Suppressor macrophage treated with lipopolysaccharide for 1 hour (primary cell): Measurements from ENCODE around the gene B3GNT7.
"Not testable (repeated sequence)": the region's sequence is repeated elsewhere in the genome, so short reads cannot be mapped to it uniquely, and the experiment has no call there.

Experiments used
- DNase-seq, 3 donors: peaks; one replicate each; pipeline ENCODE4 v3.0.0-alpha.2; 2020 to 2022

The B3GNT7 gene

GRCh38 chr2:231386446-231386845 is 9.1 kb upstream of the B3GNT7 start:
- no peak for DNase-seq

DNA sequence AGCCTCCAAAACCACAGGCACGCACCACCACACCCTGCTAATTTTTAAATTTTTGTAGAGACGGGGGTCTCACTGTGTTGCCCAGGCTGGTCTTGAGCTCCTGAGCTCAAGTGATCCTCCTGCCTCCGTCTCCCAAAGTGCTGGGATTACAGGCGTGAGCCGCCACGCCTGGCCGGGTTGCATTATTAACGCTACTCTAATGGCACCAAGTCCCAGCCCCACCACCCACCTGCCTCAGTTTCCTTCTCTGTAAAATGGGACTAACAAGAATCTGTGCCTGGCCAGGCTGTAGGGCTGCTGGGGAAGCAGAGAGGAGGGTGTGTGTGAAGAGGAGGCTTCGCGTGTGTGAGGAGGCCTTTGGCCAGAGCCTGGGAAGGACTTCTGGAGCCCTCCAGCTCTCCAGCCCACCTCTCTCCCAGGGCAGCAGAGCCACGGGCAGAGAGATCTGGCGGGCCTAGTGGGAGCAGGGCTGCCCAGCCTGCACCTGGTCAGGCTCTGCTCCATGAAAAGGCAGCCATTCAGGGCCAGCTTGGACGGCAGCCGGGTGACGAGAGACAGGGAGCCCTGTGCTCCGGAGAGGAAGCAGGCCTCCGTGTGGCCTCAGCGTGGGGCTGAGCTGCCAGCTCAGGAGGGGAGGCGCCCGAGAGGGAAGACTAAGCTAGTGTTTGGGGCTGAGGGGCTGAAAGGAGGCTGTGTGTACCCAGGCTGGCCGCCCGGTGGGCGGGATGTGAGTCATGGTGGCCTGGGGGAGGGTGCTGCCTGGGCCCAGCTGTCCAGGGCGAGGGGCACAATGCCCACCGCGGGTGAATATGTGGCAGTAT is 7.4 kb upstream of the B3GNT7 start:
- DNase-seq = peak; percentile 75 to 78 (median 75)

GRCh38 chr2:231388725-231389346 is 6.7 kb upstream of the B3GNT7 start:
- no peak for DNase-seq

DNA sequence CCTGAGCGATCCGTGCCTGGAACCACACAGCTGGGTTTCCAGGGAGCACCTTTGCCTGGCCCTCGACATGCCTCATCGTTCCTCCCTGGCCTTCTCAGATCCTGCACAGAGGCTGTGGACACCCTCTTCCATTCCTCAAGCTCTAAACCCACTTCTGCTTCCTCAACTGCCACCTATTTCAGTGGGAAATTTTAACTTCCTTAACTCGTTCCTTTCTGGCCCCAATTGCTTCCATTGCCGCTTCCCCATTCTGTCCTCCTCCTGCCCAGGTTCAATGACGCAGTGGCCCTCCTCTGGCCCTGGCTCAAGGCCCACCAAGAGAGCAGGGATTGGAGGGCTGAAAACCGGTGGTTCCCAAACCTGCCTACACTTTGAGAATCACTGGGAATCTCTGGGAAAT is 4.8 kb upstream of the B3GNT7 start:
- DNase-seq = peak; percentile 67 to 73 (median 67)

DNA sequence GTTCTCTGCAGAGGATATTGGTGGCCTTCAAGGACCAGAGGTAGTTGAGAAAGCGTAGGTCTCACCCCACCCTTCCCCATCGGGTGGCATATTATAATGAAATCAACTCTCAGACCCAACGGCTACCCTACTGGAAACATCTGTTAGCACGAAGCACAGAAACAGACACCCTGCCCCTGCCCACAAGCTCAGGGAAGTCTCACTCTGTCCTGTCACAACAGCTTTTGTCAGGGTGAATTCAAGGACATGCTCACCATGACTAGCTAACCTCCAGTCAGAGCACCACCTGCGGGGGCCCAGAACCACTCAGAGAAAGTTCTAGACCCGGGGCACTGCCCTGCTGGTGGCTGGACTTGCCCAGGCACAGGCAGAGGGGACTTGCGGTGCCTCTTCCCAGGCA is 3.5 kb upstream of the B3GNT7 start:
- DNase-seq = peak in 1 of 3 donors; percentile 27

DNA sequence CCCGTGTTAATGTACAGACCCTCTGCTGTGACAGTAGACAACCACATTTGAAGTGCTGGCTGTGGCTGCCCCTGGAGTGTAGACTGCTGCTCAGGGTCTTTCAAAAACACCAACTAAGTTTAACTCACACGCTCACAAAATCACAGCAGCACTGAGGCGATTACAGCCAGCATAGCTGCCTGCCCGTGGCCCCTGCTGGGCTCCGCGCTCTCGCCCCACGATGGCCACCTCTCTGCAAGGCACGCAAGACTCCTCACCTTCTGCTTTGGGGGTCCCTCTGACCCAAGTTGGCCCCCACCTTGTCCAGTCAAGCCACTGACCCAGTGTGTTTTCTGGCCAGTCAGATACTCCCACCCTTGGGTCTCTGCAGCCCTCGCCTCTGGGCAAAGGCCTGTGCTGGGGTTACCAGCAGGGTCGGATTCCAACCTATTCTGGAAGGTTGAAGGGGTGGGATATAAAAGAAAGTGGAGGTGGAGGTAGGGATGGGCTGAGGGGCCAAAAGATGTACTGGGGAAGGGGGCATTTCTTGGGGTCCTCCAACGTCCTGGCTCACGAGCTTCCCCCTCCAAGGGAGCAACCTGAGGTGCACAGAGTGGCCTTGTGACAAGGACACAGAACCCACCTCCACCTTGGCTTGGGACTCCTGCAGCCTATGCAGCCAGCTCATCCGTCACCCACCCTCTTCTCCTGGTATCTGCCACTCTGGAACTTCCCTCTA is 2.9 kb upstream of the B3GNT7 start:
- no peak for DNase-seq

DNA sequence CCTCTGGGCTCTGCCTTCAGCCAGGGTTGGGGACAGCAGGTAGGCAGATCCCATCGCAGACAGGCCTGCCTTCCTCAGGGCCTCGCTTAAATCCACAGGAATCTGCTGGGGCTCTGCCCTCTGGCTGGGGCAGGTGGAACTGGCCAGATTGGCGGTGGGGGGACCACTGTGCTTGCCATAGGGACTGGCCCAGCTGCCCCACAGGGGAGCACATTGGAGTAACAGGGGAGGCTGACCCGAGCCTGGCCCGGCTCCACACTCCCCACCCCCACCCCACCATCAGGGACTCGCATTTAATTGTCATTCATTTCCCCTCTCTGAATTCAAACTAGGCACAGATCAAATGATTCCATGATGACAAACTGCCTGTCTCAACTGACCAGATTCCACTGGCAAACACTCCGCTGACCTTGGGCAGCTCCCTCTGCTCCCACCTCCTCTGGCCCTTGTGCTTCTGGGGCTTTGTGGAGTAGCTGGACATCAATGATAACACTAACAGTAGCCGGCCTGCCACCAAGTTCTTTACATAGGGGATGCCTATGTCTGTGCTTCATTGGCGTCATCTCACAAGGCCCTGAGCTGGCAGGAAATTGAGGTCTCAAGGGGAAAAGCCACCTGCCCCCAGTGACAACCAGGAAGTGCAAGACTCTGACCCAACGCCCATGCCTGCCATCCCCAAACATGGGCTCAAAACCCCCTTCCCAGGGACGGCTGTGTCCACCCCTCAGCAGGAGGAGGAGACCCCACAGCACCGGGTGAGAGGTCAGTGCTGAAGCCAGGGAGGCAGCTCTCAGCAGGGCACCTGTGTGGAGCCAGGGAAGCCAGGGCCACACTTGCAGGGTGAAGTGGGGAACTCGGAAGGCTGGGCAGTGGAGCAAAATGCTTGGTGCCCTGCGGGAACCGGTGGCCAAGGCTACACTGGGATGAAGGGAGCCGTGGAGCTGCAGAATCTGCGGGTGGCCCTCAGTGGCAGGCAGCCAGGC is 2.1 kb upstream of the B3GNT7 start:
- peak; percentile 50 to 58 (median 52) for DNase-seq

DNA sequence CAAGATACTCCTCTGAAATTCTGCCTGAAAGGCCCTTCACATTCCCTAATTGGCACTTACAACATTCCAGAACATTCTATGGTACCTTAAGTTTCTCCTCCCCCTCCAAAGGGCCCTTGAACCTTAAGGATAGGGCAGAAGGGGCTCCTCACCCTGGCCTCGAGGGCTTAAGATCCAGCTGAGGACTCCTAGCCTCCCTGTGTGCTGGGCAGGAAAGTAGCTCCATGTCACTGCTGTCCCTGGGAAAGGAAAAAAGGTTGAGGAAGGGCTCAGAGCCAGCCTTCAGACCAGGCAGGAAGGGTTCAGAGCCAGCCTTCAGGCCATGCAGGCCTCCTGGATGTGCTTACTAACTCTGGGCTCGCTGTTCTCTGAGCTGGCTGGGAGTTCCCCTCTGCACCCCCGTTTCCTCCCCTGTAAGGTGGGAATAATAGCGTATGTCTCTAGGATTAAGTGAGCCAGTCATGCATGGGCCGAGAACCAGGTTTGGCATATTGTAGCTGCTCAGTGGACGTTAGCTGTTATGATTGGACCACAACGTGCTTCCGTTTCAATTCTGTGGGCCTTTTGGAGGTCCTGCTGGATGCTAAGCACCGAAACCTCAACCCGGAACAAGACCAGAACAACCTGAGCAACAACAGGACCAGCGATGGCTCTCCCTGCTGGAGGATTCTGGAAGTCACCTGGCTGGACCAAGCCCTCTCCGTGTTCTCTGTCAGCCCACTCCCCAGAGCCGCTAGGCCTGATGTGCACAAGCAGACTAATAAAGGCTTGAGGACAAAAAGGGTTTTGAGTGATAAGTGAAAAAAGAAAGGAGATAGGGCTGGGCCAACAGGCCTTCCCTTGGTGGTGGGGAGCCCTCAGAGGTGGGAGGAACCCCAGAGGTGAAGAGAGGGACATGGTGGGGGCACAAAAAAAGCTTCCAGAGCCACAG is 1.0 kb upstream of the B3GNT7 start:
- DNase-seq = peak in 1 of 3 donors; percentile 31

DNA sequence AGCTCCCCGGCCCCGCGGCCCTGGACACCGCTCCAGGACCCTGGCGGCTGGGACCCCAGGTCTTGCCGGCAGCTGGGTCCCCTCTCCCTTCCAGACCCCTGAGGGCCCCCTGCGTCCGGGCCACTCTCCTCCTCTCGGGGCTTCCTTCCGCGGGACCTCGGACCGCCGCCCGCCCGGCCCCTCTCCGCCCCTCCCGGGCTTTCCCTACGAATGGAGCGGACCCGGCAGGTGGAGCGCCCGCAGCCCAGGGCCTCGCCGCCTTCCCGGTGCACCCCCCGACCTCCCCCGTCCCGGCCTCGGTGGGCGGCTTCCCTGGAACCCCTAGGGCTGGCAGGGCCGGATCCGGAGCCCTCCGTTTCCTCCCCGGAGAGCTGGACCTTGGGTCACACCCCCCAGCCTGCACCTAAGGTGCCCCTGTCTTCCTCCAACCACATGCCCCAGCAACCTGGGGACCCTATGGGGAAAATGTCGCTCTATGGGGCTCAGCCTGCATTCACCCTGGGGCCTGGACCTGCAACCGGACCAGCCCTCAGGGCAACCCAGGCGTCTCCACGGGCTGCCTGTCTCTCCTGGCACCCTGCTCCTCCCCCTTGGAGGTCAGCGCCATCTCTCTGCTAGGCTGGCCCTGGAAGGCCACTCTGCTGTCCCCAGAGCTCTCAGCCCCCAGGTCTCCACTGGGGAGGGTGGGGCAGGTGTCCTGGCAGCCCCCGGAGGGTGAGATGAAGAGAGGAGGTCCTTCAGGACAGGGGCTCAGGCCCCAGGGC is 730 bp downstream of the B3GNT7 start:
- DNase-seq = no peak

GRCh38 chr2:231397011-231397927 is 1.8 kb downstream of the B3GNT7 start:
- no peak for DNase-seq

GRCh38 chr2:231397928-231398294 is 2.4 kb downstream of the B3GNT7 start:
- no peak for DNase-seq

DNA sequence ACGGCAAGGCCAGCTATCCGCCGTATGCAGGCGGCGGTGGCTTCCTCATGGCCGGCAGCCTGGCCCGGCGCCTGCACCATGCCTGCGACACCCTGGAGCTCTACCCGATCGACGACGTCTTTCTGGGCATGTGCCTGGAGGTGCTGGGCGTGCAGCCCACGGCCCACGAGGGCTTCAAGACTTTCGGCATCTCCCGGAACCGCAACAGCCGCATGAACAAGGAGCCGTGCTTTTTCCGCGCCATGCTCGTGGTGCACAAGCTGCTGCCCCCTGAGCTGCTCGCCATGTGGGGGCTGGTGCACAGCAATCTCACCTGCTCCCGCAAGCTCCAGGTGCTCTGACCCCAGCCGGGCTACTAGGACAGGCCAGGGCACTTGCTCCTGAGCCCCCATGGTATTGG is 3.1 kb downstream of the B3GNT7 start:
- DNase-seq = no peak

GRCh38 chr2:231399046-231399852 is 3.7 kb downstream of the B3GNT7 start:
- no peak for DNase-seq

DNA sequence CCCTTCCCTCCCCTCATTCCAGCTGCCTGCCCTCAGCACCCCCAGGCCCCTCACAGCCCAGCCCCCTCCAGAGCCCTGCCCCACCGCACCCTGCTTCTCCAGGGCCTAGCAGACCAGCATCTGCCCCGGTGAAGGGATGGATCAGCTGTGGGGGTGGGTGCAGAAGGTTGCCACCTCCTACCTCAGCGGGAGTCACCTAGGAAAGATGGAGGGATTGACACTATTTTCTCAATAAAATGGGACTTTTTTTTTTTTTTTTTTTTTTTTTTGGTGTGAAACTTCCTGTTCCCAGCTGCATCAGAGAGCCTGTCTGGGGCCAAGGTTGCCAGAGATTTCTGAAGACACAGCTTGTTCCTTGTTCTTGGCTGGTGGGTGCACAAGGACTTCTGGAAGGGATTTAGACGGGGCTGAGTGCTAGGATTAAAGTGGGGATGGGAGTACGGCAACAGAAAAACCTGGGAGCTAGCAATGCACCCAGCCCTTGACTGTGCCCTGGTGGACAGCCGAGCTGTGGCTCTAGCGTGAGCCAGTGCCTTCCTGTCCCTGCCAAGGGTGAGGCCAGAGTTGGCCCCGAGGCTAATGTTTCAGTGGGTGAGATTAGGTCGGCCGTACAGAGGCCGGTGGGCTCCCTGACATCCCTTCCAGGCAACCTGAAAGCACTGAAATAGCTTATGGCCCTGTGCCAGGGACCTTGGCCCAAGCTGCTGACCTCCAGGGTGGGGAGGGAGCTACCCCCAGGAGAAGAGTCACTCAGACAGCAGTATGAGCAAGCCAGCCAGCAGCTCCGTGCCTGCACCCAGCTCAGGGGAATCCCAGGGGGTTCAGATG is 4.6 kb downstream of the B3GNT7 start:
- peak; percentile 49 to 65 (median 49) for DNase-seq

GRCh38 chr2:231400681-231401080 is 5.2 kb downstream of the B3GNT7 start:
- DNase-seq = not testable (repeated sequence)

DNA sequence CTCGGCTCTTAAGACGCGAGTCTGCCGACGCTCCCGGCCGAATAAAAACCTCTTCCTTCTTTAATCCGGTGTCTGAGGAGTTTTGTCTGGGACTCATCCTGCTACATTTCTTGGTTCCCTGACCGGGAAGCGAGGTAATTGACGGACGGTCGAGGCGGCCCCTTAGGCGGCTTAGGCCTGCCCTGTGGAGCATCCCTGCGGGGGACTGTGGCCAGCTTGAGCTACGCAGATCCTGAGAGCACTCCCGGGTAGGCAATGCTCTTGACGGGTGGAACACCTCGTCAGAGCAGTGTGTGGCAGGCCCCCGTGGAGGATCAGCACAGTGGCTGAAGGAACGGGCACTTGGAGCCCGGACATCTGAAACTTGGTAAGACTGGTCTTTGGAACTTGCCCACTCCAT is 5.6 kb downstream of the B3GNT7 start:
- DNase-seq = not testable (repeated sequence)

- DNase-seq = not testable (repeated sequence)
These were observed 8.1 kb downstream of the B3GNT7 start for GRCh38 chr2:231403421-231404182.
